K562 (cell line): ENCODE results near the gene SLPI. TPM values are rescaled to one million over a fixed set of nuclear protein-coding genes. Genes with fewer than 3 reads are reported as not detected.
A peak's percentile ranks its signal among the peaks of the same experiment; 100 is the strongest.

Experiments
- CSDE1 ChIP-seq, 2 experiments: fragments of 450-650 bp; IDR thresholded peaks; 2 replicates each; pipeline ENCODE4 v1.6.1; 2016; ENCODE audit warnings: mild to moderate bottlenecking in 1 of 2
- ERF ChIP-seq: fragments of 450-650 bp; formaldehyde crosslinking; IDR thresholded peaks from 2 replicates; pipeline ENCODE4 v1.4.0; 2020; ENCODE audit warnings: mild to moderate bottlenecking, mixed read lengths
- FOXM1 ChIP-seq, 2 experiments: fragments of 450-650 bp in 1 of 2; sonication (generic) in 1 of 2; formaldehyde crosslinking in 1 of 2; IDR thresholded peaks; 2 replicates each; pipeline versions ENCODE4 v1.6.1 to v1.9.0; 2017 to 2022; ENCODE audit warnings: low read depth in 2 of 2, mild to moderate bottlenecking in 2 of 2, missing genetic modification reagents in 1 of 2, moderate library complexity in 1 of 2
- HNRNPH1 ChIP-seq: fragments of 200-400 bp; formaldehyde crosslinking; optimal IDR thresholded peaks from 2 replicates; pipeline ENCODE3; 2017; ENCODE audit warnings: low read depth, mild to moderate bottlenecking, low read length, moderate library complexity
- JUND ChIP-seq, 2 experiments: IDR thresholded peaks; 2 replicates in 1 of 2; 3 replicates in 1 of 2; pipeline ENCODE4 v1.6.1; 2011; ENCODE audit warnings: borderline replicate concordance in 2 of 2, low read depth in 2 of 2, low read length in 2 of 2, improper control_type of control experiment in 1 of 2, missing biosample characterization in 1 of 2, missing genetic modification characterization in 1 of 2, missing genetic modification reagents in 1 of 2
- KDM2B ChIP-seq: fragments of 250-450 bp; sonication (Bioruptor Pico); IDR thresholded peaks from 2 replicates; pipeline ENCODE4 v1.8.0; 2021; ENCODE audit warnings: mild to moderate bottlenecking, moderate library complexity
- KDM4B ChIP-seq, 2 experiments: fragments of 450-650 bp in 1 of 2; sonication (generic) in 1 of 2; IDR thresholded peaks; 2 replicates each; pipeline ENCODE4 v1.6.1; 2016 to 2017; ENCODE audit warnings: borderline replicate concordance in 2 of 2, antibody characterized with exemption in 1 of 2, low read depth in 1 of 2, mild to moderate bottlenecking in 1 of 2
- KDM5B ChIP-seq: fragments of 200-600 bp; sonication (generic); IDR thresholded peaks from 2 replicates; pipeline ENCODE4 v1.6.1; 2012; ENCODE audit warnings: low read depth, mild to moderate bottlenecking, moderate library complexity, low read length, control low read depth, inconsistent platforms; ENCODE audit not compliant: insufficient replicate concordance
- KLF16 ChIP-seq: IDR thresholded peaks from 2 replicates; pipeline ENCODE4 v1.6.1; 2016; ENCODE audit warnings: antibody characterized with exemption
- MTF1 ChIP-seq: fragments of 250-450 bp; sonication (Bioruptor Pico); IDR thresholded peaks from 2 replicates; pipeline ENCODE4 v1.9.0; 2021; ENCODE audit warnings: moderate library complexity, mild to moderate bottlenecking, inconsistent platforms, borderline replicate concordance
- NCOA1 ChIP-seq: fragments of 450-650 bp; IDR thresholded peaks from 2 replicates; pipeline ENCODE4 v1.6.1; 2016; ENCODE audit warnings: low read depth
- POLR2A ChIP-seq: fragments of 450-650 bp; conservative IDR thresholded peaks from 2 replicates; pipeline ENCODE4 v1.6.1; 2016
- SAFB ChIP-seq: fragments of 200-400 bp; formaldehyde crosslinking; IDR thresholded peaks from 2 replicates; pipeline ENCODE4 v1.6.1; 2017; ENCODE audit warnings: low read depth, low read length, borderline replicate concordance
- SMARCB1 ChIP-seq: IDR thresholded peaks from 2 replicates; pipeline ENCODE4 v1.6.1; 2011; ENCODE audit warnings: improper control_type of control experiment, low read depth; ENCODE audit not compliant: insufficient read length
- SP1 ChIP-seq: sonication (generic); formaldehyde crosslinking; IDR thresholded peaks from 2 replicates; pipeline ENCODE4 v1.8.1; 2022; ENCODE audit warnings: mild to moderate bottlenecking, missing genetic modification reagents
- YBX1 ChIP-seq: fragments of 450-650 bp; IDR thresholded peaks from 2 replicates; pipeline ENCODE4 v1.7.1; 2016; ENCODE audit warnings: mild to moderate bottlenecking
- ZFPM2 ChIP-seq: fragments of 250-450 bp; sonication (Bioruptor Pico); IDR thresholded peaks from 2 replicates; pipeline ENCODE4 v1.5.1; 2022; ENCODE audit warnings: mild to moderate bottlenecking
- ZNF12 ChIP-seq: sonication (generic); formaldehyde crosslinking; IDR thresholded peaks from 2 replicates; pipeline ENCODE4 v1.4.0; 2020; ENCODE audit warnings: mild to moderate bottlenecking, missing genetic modification reagents
- ZNF384 ChIP-seq: IDR thresholded peaks from 2 replicates; pipeline ENCODE4 v1.6.1; 2012; ENCODE audit warnings: low read depth, low read length, improper control_type of control experiment
- polyA plus RNA-seq, 8 experiments: library from polyadenylated mRNA; depleted of rRNA in 4 of 8; stranded (reverse) in 5 of 8; unstranded in 3 of 8; fragments of >200 nt; fragmentation: Nextera tagmentation in 2 of 8; fragmentation: Illumina TruSeq in 1 of 8; extraction: Ambion mirVana in 2 of 8; extraction: Trizol in 1 of 8; gene quantifications; 2 replicates each; pipeline versions ENCODE4 v1.2.1 to v1.2.3, GENCODE V29; 2011 to 2014; ENCODE audit warnings: inconsistent platforms in 1 of 8, missing spikeins in 1 of 8
- total RNA-seq, 7 experiments: library from RNA; depleted of rRNA in 6 of 7; stranded (reverse); fragments of >200 nt in 6 of 7; fragmentation: Illumina TruSeq in 2 of 7; extraction: Trizol in 2 of 7; gene quantifications; 2 replicates each; pipeline versions ENCODE4 v1.2.1 to v1.2.3, GENCODE V29; 2011 to 2021; ENCODE audit warnings: low replicate concordance in 1 of 7
- TF ChIP-seq, protein P1 (sequence below), 2 experiments: IDR thresholded peaks; 2 replicates each; pipeline ENCODE4 v1.6.1; 2011; ENCODE audit warnings: borderline replicate concordance in 1 of 2, control low read depth in 1 of 2, low read depth in 1 of 2, low read length in 1 of 2, mild to moderate bottlenecking in 1 of 2, mixed read lengths in 1 of 2, moderate library complexity in 1 of 2; ENCODE audit not compliant: insufficient read depth in 1 of 2, insufficient read length in 1 of 2, poor library complexity in 1 of 2, severe bottlenecking in 1 of 2; ENCODE audit errors: extremely low read depth in 1 of 2
- TF ChIP-seq, protein P2 (sequence below): fragments of 250-450 bp; sonication (Bioruptor Pico); IDR thresholded peaks from 2 replicates; pipeline ENCODE4 v1.9.0; 2021; ENCODE audit warnings: mild to moderate bottlenecking
- TF ChIP-seq, protein P3 (sequence below): fragments of 450-650 bp; formaldehyde crosslinking; IDR thresholded peaks from 2 replicates; pipeline ENCODE4 v1.4.0; 2022; ENCODE audit warnings: missing genetic modification characterization
- TF ChIP-seq, protein P4 (sequence below): fragments of 250-450 bp; sonication (Bioruptor Pico); IDR thresholded peaks from 2 replicates; pipeline ENCODE4 v1.8.0; 2021; ENCODE audit warnings: moderate library complexity, mild to moderate bottlenecking, inconsistent platforms

SLPI gene
- total and polyA plus RNA-seq, 9 of the 15 experiments (the other 6 are each of a cell fraction or from before 2014, with no cell fraction given), result 0.78 TPM; not detected in 8

DNA sequence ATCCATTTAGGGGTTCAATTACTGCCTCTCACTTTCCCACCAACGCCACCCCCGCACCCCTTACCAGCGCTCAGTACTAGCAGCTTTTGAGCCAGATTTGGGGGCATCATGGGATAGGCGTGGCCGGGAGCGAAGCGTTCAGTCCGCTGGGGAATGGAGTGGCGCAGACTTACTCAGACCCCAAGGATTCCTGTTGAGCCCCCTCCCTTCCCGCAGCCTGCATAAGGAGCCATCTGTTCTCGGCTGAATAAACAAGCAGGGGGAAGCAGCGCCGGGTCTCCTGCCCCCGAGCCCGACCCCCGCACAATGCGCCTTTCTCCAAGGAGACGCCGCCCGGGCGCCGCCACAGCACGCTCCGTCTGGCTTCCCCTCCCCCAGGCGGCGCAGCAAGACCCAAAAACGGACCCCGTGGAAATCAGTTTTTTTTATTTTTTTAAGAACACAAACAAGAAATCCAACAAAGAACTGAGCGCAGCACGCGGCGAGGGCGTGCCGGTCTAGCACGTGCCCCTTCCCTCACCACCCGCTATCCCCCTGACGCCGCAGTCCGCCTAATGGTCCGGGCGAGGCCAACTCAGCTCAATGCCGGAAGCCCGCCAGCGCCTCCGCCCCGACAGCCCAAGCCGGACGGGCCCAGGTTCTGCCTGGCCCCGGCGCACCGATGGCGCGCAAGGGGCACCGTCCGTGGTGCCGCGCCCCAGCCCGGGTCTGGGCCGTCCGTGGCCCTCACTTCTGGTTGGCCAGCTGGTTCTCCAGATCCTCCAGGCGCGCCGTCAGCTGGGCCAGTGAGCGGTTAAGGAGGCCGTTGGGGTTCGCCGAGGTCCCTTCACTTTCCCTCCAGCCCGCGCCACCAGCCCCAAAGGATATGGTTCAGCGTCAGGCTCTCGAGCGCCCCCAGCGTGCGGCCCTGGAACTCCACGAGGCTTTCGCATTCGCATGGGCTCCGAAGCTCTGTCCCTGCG is 39.0 kb upstream of the SLPI start (continued):
- TF ChIP-seq SP1 (CRISPR knock-in tag) (no peak), KDM4B (IDR thresholded peaks at IDR 0.05; ENCODE audit: borderline replicate concordance in 2 of 2, low read depth in 1 of 2) (no peak), HNRNPH1 (no peak), MTF1 (no peak), NCOA1 (no peak), KDM5B (no peak), JUND (IDR thresholded peaks at IDR 0.05; ENCODE audit: borderline replicate concordance, low read depth, low read length) (no peak), JUND (tag; IDR thresholded peaks at IDR 0.05; ENCODE audit: borderline replicate concordance, low read depth, low read length) (no peak), SAFB (0 out of 2 replicates have a peak, but pooled peaks have one; percentile 12), ZNF384 (no peak), ZNF12 (CRISPR knock-in tag) (no peak), FOXM1 (IDR thresholded peaks at IDR 0.05; ENCODE audit: low read depth) (no peak), FOXM1 (CRISPR knock-in tag; IDR thresholded peaks at IDR 0.05; ENCODE audit: low read depth) (no peak), POLR2A (peak; percentile 51; the same call in 1 of the 2 replicates), KLF16 (peak; percentile 43; the same call in 1 of the 2 replicates), CSDE1 (IDR thresholded peaks at IDR 0.05) (no peak), YBX1 (no peak), SMARCB1 (no peak), ZFPM2 (no peak), KDM2B (no peak), ERF (CRISPR knock-in tag) (no peak)
- TF ChIP-seq, protein P1, sequence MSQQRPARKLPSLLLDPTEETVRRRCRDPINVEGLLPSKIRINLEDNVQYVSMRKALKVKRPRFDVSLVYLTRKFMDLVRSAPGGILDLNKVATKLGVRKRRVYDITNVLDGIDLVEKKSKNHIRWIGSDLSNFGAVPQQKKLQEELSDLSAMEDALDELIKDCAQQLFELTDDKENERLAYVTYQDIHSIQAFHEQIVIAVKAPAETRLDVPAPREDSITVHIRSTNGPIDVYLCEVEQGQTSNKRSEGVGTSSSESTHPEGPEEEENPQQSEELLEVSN (IDR thresholded peaks at IDR 0.05; ENCODE audit: borderline replicate concordance in 1 of 2, extremely low read depth in 1 of 2, insufficient read depth in 1 of 2, insufficient read length in 1 of 2, low read depth in 1 of 2, low read length in 1 of 2, poor library complexity in 1 of 2, severe bottlenecking in 1 of 2), result peak; percentile 79 to 86
- TF ChIP-seq, protein P2, sequence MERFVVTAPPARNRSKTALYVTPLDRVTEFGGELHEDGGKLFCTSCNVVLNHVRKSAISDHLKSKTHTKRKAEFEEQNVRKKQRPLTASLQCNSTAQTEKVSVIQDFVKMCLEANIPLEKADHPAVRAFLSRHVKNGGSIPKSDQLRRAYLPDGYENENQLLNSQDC, result no peak
- TF ChIP-seq, protein P3, sequence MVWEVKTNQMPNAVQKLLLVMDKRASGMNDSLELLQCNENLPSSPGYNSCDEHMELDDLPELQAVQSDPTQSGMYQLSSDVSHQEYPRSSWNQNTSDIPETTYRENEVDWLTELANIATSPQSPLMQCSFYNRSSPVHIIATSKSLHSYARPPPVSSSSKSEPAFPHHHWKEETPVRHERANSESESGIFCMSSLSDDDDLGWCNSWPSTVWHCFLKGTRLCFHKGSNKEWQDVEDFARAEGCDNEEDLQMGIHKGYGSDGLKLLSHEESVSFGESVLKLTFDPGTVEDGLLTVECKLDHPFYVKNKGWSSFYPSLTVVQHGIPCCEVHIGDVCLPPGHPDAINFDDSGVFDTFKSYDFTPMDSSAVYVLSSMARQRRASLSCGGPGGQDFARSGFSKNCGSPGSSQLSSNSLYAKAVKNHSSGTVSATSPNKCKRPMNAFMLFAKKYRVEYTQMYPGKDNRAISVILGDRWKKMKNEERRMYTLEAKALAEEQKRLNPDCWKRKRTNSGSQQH, result no peak
- TF ChIP-seq, protein P4, sequence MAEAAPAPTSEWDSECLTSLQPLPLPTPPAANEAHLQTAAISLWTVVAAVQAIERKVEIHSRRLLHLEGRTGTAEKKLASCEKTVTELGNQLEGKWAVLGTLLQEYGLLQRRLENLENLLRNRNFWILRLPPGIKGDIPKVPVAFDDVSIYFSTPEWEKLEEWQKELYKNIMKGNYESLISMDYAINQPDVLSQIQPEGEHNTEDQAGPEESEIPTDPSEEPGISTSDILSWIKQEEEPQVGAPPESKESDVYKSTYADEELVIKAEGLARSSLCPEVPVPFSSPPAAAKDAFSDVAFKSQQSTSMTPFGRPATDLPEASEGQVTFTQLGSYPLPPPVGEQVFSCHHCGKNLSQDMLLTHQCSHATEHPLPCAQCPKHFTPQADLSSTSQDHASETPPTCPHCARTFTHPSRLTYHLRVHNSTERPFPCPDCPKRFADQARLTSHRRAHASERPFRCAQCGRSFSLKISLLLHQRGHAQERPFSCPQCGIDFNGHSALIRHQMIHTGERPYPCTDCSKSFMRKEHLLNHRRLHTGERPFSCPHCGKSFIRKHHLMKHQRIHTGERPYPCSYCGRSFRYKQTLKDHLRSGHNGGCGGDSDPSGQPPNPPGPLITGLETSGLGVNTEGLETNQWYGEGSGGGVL (CRISPR knock-in tag), result no peak
